K562 (cell line): ENCODE measurements around the gene DYRK1A. TPM values are rescaled to one million over a fixed set of nuclear protein-coding genes. Genes with fewer than 3 reads are reported as not detected.

Experiments used
- CBFA2T3 ChIP-seq: fragments of 450-650 bp; IDR thresholded peaks from 2 replicates; pipeline ENCODE4 v1.6.1; 2017
- CC2D1A ChIP-seq: fragments of 450-650 bp; IDR thresholded peaks from 2 replicates; pipeline ENCODE4 v1.6.1; 2017; ENCODE audit warnings: mild to moderate bottlenecking
- CHD4 ChIP-seq: fragments of 200-600 bp; sonication (generic); IDR thresholded peaks from 3 replicates; pipeline ENCODE4 v1.6.1; 2012; ENCODE audit warnings: low read depth, mild to moderate bottlenecking, mixed read lengths, low read length, inconsistent platforms; ENCODE audit not compliant: insufficient read depth, insufficient replicate concordance, poor library complexity, severe bottlenecking
- GTF2E2 ChIP-seq: fragments of 200-800 bp; sonication (Bioruptor generic); IDR thresholded peaks from 2 replicates; pipeline ENCODE4 v1.6.1; 2016; ENCODE audit warnings: missing genetic modification characterization, missing compliant biosample characterization
- HNRNPK ChIP-seq: fragments of 200-400 bp; formaldehyde crosslinking; IDR thresholded peaks from one replicate; pipeline ENCODE4 v1.6.1; 2018; ENCODE audit warnings: mild to moderate bottlenecking, low read depth, low read length; ENCODE audit not compliant: poor library complexity, severe bottlenecking
- IFI16 ChIP-seq: fragments of 250-450 bp; sonication (Bioruptor Pico); IDR thresholded peaks from 2 replicates; pipeline ENCODE4 v2.1.2; 2022; ENCODE audit warnings: mild to moderate bottlenecking, inconsistent platforms
- JUNB ChIP-seq: fragments of 450-650 bp; formaldehyde crosslinking; conservative IDR thresholded peaks from 2 replicates; pipeline ENCODE4 v1.4.0; 2020; ENCODE audit warnings: mild to moderate bottlenecking
- MEF2D ChIP-seq: conservative IDR thresholded peaks from 2 replicates; pipeline ENCODE4 v1.6.1; 2016; ENCODE audit warnings: low read depth, missing genetic modification characterization, missing compliant biosample characterization
- PTBP1 ChIP-seq: fragments of 200-400 bp; formaldehyde crosslinking; IDR thresholded peaks from 2 replicates; pipeline ENCODE4 v1.6.1; 2017; ENCODE audit warnings: low read depth, low read length
- SMAD4 ChIP-seq: fragments of 250-450 bp; sonication (Bioruptor Pico); conservative IDR thresholded peaks from 2 replicates; pipeline ENCODE4 v1.8.0; 2021; ENCODE audit warnings: inconsistent platforms, mild to moderate bottlenecking, moderate library complexity
- SMC3 ChIP-seq: conservative IDR thresholded peaks from 2 replicates; pipeline ENCODE4 v1.6.1; 2011; ENCODE audit warnings: low read depth, low read length, improper control_type of control experiment; ENCODE audit not compliant: insufficient read depth
- STAT5B ChIP-seq: fragments of 250-450 bp; sonication (Bioruptor Pico); IDR thresholded peaks from 2 replicates; pipeline ENCODE4 v1.8.0; 2021; ENCODE audit warnings: mild to moderate bottlenecking, inconsistent platforms
- TOE1 ChIP-seq, 2 experiments: fragments of 450-650 bp in 1 of 2; sonication (generic) in 1 of 2; formaldehyde crosslinking in 1 of 2; IDR thresholded peaks; 2 replicates each; pipeline versions ENCODE4 v1.7.1 to v1.8.0; 2016 to 2022; ENCODE audit warnings: borderline replicate concordance in 2 of 2, mild to moderate bottlenecking in 2 of 2, antibody characterized with exemption in 1 of 2, inconsistent platforms in 1 of 2, low read depth in 1 of 2, missing genetic modification reagents in 1 of 2, moderate library complexity in 1 of 2
- YY1 ChIP-seq, 3 experiments: IDR thresholded peaks; 2 replicates each; pipeline ENCODE4 v1.6.1; 2011; ENCODE audit warnings: low read length in 2 of 3, mild to moderate bottlenecking in 2 of 3, moderate library complexity in 2 of 3, borderline replicate concordance in 1 of 3, control low read depth in 1 of 3, low read depth in 1 of 3; ENCODE audit not compliant: insufficient read depth in 3 of 3, insufficient replicate concordance in 2 of 3, control insufficient read depth in 1 of 3, insufficient read length in 1 of 3; ENCODE audit errors: extremely low read depth in 1 of 3
- ZBTB17 ChIP-seq: fragments of 450-650 bp; formaldehyde crosslinking; IDR thresholded peaks from 2 replicates; pipeline ENCODE4 v1.4.0; 2020; ENCODE audit warnings: mild to moderate bottlenecking
- ZNF146 ChIP-seq: IDR thresholded peaks from one replicate; pipeline ENCODE4 v1.6.1; 2018; ENCODE audit warnings: missing compliant biosample characterization; ENCODE audit not compliant: unreplicated experiment
- ZZZ3 ChIP-seq: fragments of 450-650 bp; IDR thresholded peaks from 2 replicates; pipeline ENCODE4 v1.6.1; 2016; ENCODE audit warnings: antibody characterized with exemption, mild to moderate bottlenecking, moderate library complexity
- polyA plus RNA-seq, 8 experiments: library from polyadenylated mRNA; depleted of rRNA in 4 of 8; stranded (reverse) in 5 of 8; unstranded in 3 of 8; fragments of >200 nt; fragmentation: Nextera tagmentation in 2 of 8; fragmentation: Illumina TruSeq in 1 of 8; extraction: Ambion mirVana in 2 of 8; extraction: Trizol in 1 of 8; gene quantifications; 2 replicates each; pipeline versions ENCODE4 v1.2.1 to v1.2.3, GENCODE V29; 2011 to 2014; ENCODE audit warnings: inconsistent platforms in 1 of 8, missing spikeins in 1 of 8
- total RNA-seq, 7 experiments: library from RNA; depleted of rRNA in 6 of 7; stranded (reverse); fragments of >200 nt in 6 of 7; fragmentation: Illumina TruSeq in 2 of 7; extraction: Trizol in 2 of 7; gene quantifications; 2 replicates each; pipeline versions ENCODE4 v1.2.1 to v1.2.3, GENCODE V29; 2011 to 2021; ENCODE audit warnings: low replicate concordance in 1 of 7
- TF ChIP-seq, protein P1 (sequence below): fragments of 250-450 bp; sonication (Bioruptor Pico); IDR thresholded peaks from 2 replicates; pipeline ENCODE4 v1.8.0; 2021; ENCODE audit warnings: mild to moderate bottlenecking, moderate library complexity
- TF ChIP-seq, protein P2 (sequence below), 2 experiments: fragments of 450-650 bp; IDR thresholded peaks; 2 replicates each; pipeline ENCODE4 v1.6.1; 2018; ENCODE audit warnings: mild to moderate bottlenecking in 2 of 2, low read depth in 1 of 2; ENCODE audit not compliant: partially characterized antibody in 2 of 2

The DYRK1A gene
- total and polyA plus RNA-seq, 9 of the 15 experiments (the other 6 are each of a cell fraction or from before 2014, with no cell fraction given) = 3.7 to 64.8 (median 42.3) TPM

DNA sequence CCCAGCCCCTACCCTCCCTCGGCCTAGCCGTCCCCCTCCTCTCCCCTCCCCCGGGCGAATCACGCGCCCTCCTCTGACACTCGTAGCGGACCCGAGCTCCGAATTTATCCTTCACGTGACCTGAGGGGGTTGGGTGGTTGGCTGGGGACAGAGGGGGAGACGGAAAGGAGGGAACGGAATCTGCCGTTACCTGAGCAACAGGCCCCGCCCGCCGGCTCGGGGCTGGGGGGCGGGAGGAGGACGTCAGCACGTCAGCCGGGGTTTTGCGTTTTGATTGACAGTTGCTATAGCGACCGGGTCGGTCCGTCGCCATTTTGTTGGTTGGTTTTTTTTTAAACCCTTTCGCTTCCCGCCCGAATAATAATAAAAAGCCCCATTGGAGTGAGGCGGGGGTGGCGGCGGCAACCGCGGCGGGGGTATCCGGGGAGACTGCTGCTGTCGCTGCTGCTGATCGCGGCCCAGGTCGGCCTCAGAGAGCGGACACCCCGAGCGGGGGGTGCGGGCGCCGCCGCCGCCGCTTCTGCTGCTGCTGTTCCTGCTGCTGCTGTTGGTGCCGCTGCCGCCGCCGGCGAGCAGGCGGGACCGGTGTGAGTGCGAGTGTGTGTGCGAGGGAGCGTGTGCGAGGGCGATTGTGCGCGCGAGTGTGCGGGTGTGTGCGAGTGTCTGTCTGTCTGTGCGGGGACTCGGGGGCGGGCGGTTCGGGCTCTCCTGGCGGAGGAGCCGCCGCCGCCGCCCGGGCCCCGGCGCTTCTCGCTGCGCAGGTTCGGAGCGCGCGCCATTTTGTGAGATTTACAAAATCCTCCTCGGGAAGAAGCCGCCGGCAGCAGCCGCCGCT, at the start of gene DYRK1A (continued):
- TF ChIP-seq, protein P1, sequence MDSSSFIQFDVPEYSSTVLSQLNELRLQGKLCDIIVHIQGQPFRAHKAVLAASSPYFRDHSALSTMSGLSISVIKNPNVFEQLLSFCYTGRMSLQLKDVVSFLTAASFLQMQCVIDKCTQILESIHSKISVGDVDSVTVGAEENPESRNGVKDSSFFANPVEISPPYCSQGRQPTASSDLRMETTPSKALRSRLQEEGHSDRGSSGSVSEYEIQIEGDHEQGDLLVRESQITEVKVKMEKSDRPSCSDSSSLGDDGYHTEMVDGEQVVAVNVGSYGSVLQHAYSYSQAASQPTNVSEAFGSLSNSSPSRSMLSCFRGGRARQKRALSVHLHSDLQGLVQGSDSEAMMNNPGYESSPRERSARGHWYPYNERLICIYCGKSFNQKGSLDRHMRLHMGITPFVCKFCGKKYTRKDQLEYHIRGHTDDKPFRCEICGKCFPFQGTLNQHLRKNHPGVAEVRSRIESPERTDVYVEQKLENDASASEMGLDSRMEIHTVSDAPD (CRISPR knock-in tag) = no peak
- TF ChIP-seq YY1 (IDR thresholded peaks at IDR 0.05; ENCODE audit: borderline replicate concordance in 1 of 3, control insufficient read depth in 1 of 3, extremely low read depth in 1 of 3, insufficient read depth in 3 of 3, insufficient read length in 1 of 3, insufficient replicate concordance in 2 of 3, low read depth in 1 of 3, low read length in 2 of 3) (peak; percentile 54 to 93 (median 87)), IFI16 (CRISPR knock-in tag) (no peak), CC2D1A (no peak), GTF2E2 (tag) (peak; percentile 49; the same call in 1 of the 2 replicates), CBFA2T3 (no peak), PTBP1 (no peak), ZZZ3 (no peak), ZBTB17 (CRISPR knock-in tag) (no peak; the same call in 1 of the 2 replicates), MEF2D (tag) (peak; percentile 72; the same call in 1 of the 2 replicates), ZNF146 (CRISPR knock-in tag) (no peak), SMC3 (0 out of 2 replicates have a peak, but pooled peaks have one; percentile 8), CHD4 (no peak), JUNB (no peak), SMAD4 (CRISPR knock-in tag) (no peak; the same call in 1 of the 2 replicates), STAT5B (no peak), TOE1 (IDR thresholded peaks at IDR 0.05; ENCODE audit: borderline replicate concordance) (peak; percentile 97), TOE1 (CRISPR knock-in tag; IDR thresholded peaks at IDR 0.05; ENCODE audit: borderline replicate concordance, low read depth) (peak; percentile 88; the same call in 1 of the 2 replicates), HNRNPK (no peak)
- TF ChIP-seq, protein P2, sequence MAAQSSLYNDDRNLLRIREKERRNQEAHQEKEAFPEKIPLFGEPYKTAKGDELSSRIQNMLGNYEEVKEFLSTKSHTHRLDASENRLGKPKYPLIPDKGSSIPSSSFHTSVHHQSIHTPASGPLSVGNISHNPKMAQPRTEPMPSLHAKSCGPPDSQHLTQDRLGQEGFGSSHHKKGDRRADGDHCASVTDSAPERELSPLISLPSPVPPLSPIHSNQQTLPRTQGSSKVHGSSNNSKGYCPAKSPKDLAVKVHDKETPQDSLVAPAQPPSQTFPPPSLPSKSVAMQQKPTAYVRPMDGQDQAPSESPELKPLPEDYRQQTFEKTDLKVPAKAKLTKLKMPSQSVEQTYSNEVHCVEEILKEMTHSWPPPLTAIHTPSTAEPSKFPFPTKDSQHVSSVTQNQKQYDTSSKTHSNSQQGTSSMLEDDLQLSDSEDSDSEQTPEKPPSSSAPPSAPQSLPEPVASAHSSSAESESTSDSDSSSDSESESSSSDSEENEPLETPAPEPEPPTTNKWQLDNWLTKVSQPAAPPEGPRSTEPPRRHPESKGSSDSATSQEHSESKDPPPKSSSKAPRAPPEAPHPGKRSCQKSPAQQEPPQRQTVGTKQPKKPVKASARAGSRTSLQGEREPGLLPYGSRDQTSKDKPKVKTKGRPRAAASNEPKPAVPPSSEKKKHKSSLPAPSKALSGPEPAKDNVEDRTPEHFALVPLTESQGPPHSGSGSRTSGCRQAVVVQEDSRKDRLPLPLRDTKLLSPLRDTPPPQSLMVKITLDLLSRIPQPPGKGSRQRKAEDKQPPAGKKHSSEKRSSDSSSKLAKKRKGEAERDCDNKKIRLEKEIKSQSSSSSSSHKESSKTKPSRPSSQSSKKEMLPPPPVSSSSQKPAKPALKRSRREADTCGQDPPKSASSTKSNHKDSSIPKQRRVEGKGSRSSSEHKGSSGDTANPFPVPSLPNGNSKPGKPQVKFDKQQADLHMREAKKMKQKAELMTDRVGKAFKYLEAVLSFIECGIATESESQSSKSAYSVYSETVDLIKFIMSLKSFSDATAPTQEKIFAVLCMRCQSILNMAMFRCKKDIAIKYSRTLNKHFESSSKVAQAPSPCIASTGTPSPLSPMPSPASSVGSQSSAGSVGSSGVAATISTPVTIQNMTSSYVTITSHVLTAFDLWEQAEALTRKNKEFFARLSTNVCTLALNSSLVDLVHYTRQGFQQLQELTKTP (IDR thresholded peaks at IDR 0.05; ENCODE audit: low read depth in 1 of 2, partially characterized antibody in 2 of 2) = peak in 1 of 2 experiments; percentile 73
